ENCODE data around the gene MAGEB17.
"Not testable (repeated sequence)": the region's sequence is repeated elsewhere in the genome, so short reads cannot be mapped to it uniquely, and the experiment has no call there.

The MAGEB17 gene

DNA sequence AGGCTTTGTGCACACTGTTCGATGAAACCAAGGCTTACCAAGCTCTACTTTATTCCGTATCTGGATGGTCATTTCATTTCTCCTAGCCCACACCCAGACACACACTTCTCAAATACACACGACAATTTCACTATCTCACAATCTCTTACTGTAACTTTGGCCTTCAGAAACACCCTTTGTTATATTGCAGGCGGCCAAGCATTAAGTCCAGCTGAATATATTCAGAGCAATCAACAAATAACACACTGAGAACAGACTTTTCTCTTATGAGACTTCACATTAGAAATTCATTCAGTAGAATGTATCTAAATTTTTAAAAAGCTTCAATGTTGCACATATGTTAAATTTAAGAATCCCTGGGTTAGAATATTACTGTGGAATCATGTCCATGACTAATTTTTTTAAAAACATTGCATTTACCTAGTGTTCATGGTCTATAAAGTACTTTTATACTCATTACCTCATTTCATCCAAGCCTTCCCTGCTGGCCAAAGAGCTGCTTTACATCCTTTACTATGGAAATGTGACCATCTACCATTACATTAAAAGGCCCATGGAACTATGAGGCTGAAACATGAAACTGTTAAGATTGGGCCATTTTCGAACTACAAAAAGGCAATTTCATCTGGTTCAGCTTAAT, 10.5 kb upstream of the MAGEB17 start:
- no peak for DNase-seq

DNA sequence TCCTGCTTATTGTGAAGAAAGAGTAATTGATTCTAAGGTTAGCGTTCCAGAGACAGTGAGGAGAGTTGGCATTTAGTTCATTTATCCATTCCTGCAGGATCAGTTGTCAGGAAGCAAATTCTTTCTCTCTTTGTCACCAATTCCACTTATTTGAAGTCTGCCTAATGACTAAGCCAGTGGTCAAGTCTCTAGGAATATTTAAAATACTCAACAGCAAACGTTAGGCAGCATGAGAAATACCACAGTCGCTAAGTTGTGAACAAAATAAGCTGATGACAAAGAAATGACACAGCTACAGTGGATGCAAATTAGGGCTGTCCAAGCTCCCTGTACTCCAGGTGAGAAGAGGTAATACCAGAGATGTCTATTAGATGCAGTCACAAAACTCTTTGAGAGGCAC, 6.6 kb upstream of the MAGEB17 start:
- DNase-seq = no peak

DNA sequence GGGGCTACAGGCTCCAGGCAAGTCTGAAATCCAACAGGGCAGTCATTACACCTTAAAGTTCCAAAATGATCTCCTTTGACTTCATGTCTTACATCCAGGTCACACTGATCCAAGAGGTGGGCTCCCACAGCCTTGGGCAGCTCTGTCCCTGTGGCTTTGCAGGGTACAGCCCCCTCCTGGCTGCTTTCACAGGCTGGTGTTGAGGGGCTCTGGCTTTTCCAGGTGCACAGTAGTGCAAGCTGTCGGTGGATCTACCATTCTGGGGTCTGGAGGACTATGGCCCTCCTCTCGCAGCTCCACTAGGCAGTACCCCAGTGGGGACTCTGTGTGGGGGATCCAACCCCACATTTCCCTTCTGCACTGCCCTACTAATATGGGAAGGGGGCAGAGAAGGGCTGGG, 6.1 kb upstream of the MAGEB17 start:
- not testable (repeated sequence) for DNase-seq

DNA sequence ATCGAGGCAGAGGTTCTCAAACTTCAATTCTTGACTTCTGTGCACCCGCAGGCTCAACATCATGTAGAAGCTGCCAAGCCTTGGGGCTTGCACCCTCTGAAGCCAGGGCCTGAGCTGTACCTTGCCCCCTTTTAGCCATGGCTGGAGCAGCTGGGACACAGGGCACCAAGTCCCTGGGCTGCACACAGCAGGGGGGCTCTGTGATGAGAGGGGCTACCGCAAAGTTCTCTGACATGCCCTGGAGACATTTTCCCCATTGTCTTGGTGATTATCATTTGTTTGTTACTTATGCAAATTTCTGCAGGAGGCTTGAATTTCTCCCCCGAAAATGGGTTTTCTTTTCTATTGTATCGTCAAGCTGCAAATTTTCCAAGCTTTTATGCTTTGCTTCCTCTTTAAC, 4.9 kb upstream of the MAGEB17 start:
- DNase-seq = no peak

DNA sequence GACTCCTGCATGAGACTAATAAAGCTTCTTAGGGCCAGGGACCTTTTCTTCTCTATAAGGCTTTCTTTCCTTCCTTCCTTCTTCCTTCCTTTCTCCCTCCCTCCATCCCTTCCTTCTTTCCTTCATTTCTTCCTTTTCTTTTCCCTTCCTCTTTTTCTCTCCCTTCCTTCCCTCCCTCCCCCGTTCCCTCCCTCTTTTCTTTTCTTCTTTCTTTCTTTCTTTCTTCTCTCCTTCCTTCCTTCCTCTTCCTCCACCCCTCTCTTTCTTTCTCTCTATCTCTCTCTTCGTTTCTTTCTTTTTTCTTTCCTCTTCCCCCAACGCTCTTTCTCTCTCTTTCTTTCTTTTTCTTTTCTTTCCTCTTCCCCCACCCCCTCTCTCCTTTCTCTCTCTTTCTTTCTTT, 2.5 kb upstream of the MAGEB17 start:
- no peak for DNase-seq

DNA sequence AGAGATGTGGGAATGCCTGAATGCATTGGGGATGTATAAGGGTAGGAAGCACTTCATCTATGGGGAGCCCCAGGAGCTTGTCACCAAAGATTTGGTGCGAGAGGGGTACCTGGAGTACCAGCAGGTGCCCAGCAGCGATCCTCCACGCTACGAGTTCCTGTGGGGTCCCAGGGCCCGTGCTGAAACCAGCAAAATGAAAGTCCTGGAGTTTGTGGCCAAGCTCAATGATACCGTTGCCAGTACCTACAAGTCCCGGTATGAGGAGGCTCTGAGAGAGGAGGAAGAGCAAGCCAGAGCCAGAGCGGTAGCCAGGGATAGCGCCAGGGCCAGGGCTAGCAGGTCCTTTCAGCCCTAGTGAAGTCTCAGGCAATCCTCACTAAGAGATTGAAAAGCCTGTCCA, 3.8 kb downstream of the MAGEB17 start:
- DNase-seq = no peak

DNA sequence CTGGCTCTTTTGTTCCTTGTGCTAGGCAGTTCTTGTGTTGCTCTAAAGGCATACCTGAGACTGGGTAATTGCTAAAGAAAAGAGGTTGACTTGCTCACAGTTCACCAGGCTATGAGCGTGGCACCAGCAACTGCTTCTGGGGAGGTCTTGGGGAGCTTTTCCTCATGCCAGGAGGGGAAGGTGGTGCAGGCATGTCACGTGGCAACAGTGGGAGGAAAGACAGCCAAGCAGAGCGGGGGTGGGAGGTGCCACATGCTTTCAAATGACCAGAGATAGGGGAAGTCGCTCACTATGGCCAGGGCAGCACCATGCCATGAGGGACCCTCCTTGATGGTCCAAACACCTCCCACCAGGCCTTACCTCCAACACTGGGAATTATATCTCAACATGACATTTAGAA, 4.7 kb downstream of the MAGEB17 start:
- no peak for DNase-seq

DNA sequence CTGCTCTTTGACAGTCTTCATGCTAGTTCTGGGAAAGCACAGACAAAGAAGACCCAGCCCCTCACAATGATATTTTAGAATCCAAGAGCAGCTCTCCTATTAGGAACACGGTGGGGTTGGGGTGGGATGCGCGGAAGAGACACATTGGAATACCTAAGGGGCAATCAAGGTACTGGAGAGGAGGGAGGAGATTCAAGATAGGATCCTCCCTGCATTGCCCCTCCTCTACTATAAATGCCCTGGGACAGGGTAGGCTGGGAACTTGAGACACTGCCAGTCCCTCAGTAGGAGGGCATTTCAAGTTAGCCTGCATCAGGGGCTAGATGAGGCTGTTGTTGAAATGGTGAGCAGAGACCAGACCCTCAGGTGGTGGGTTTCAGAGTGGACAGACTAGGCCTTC, 5.1 kb downstream of the MAGEB17 start:
- DNase-seq = no peak

DNA sequence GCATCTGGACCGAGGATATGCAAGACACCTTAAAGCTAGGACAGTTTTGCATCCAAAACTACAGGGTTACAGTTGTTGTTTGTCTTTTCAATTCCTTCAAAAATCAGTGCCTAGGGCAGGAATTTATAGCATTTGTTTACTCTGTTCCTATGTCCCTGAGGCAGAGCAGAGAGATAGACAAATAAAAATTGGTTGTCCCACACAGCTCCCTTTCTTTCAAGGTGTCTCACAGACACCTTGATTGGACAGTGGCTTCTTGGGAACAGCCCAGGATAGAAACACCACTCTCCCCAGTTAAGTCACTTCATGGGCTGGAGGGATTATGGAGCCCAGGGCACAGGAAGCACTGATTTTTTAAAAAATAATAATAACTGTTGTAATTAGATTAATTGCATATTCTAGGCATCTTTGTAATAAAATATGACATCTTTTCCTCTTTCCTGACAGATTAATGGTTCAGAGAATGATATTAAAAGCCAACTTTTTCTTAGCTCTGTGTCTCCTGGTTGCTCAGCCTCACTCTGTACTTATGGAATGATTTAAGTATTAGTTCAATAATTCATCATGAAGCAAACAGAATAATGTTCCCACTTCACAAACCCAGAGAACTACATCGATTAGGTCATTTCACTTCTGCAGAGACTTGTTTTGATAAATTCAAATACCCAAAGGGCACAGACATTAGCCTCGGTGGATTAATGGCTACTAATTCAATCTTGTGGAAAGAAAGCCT, 8.2 kb downstream of the MAGEB17 start:
- no peak for DNase-seq

DNA sequence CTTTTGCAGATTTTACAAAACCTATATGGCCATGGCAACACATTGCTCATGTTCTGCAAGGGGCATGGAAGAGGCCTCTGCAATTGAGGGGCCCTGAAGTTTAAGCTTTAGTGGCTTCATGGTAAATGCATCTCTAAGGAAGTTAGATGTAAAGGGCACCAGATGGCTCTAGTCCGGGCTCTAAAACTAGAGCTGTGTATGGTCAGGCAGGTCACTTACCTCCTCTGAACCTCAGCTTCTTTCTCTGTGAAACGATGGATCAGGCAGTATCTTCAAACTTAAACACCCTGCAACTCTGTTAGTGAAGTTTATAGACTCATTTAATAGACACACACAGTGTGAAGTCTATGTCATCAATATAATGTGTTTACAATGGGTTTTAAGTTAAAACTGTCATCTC, 10.0 kb downstream of the MAGEB17 start:
- no peak for DNase-seq

DNA sequence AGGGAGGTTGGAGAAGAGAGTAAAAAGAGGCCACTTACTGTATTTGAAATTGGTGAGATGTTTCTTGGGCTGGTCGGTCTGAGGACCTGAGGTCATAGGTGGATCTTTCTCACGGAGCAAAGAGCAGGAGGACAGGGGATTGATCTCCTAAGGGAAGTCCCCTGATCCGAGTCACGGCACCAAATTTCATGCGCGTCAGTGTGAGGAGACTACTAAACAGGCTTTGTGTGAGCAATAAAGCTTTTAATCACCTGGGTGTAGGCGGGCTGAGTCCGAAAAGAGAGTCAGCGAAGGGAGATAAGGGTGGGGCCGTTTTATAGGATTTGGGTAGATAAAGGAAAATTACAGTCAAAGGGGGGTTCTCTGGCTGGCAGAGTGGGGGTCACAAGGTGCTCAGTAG, 16.6 kb downstream of the MAGEB17 start:
- not testable (repeated sequence) for DNase-seq

DNA sequence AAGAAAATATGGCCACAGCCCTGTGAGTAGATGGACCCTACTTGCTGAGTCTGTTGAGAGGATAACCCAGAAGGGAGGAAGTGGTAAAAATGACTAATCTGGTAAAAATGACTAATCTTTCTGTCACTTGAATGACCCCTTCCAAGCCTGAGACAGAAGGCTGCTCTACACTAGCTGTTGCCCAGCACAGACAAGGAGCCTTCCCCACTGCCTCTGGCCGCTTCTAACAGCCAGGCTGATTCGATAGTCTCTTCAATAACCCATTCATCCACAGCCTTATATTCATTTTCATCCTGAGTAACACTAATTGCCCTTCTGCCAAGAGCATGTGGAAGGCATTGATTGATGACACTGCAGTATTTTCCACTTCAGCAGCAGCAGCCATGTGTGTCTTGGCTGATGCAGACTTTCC, 18.4 kb downstream of the MAGEB17 start:
- DNase-seq = no peak

DNA sequence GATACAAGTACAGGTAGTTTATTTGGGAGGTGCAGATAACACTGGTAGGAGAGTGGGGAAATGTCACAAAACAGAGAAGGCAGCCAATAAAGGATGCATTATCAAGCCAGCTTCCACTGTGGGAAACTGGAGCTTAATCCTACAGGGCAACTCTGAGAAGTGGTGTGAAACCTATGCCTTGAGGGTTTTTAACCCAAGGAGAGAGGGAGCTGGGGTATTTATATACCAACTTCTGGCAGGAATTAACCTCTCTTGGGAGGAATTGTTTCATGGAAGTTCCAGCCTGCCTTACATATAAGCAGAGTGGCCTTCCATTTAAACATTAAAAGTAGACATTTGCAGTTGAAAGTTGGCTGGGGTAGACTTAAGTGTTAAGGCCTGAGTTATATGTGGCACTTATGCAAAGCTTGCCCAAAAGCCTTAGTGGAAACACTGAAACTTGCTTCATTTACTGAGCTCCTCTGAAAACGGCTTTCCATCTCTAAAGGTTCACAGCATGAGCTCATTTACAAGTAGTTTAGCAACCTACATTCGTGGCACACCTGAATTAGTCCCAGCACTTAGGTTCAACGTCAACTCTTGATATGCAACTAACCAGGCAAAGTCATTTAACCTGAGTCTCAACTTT, 19.2 kb downstream of the MAGEB17 start:
- no peak for DNase-seq

DNA sequence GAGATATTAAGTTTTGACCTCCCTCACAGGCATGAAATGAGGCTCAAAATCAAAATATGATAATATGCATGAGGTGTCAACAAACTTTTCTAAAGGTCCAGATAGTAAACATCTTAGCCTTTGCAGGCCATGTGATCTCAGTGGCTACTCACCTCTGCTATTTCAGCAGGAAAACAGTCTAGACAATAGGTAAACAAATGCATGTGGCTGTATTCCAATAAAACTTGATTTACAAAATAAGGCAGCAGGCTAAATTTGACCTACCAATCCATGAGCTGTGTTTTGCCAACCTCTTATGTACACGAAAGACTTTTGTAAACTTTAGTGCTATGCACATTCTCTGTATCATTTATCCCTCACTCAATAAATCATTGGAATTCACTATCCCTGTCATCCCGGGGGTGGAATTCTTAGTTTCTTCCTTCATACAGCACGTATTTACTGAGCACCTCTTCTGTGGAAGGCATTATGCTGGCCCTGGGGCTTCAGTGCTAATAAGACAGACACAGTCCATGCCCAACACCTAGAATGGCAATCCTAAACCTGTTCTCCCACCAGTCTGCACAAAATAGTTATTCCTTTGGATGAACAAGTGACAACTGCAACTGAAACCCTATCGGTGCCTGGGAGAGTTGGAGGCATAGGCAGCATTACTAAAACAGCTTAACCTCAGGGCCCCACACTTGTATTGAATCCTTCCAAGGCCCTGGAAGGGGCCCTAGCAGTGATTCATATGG, 19.9 kb downstream of the MAGEB17 start:
- no peak for DNase-seq

DNA sequence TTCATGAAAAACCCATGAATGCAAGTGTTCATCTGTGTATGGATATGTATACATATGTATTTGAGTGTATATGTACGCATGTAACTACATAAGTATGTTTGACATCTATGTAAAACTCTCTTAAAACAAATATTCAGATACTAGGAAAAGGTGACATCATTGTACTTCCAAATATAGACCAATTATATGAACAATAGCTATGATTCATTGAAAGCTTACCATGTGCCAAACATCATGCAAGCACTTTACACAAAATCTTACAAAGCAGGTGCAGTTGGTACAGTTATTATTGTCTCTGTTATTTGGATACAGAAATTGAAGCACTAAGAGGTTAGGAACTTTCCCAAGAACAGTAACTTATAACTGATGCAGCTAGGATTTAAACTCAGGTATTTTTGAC, 21.4 kb downstream of the MAGEB17 start:
- no peak for DNase-seq

DNA sequence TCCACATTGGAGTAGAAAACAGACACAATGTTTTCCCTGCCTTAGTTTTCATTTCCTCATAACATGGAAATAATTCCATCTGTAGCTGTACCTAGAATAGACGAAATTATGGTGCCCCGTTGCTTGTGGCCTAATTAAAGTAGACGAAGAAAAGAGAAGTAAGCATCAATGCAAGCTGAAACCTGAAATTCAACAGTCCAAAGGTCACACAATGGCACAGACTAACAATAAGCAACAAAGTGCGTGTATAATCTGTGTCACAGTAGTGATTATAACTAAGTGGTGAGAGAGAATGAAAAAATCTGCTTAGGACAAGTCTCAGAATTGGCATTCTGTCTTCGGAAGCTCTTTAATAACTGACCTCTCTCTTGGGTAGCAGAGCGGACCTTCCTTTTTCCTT, 24.3 kb downstream of the MAGEB17 start:
- DNase-seq = no peak

DNA sequence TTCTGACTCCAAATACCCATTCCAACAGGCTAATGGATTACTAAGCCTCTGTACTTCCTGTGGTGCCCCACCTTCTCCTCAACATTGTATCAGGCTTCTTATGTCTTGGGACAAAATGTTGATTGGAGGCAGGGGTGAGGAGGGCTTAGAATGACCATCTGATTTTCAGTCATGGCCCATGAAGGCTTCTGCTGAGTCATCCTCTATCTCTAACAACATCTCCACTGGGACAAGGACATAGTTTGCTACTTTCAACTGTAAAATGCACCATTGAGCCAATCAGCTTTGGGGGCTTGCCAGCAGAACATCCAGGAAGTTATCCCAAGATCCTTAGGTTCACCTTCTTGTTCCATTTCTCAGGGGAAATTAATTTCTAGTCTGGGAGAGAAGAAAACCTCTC, 29.5 kb downstream of the MAGEB17 start:
- DNase-seq = no peak

DNA sequence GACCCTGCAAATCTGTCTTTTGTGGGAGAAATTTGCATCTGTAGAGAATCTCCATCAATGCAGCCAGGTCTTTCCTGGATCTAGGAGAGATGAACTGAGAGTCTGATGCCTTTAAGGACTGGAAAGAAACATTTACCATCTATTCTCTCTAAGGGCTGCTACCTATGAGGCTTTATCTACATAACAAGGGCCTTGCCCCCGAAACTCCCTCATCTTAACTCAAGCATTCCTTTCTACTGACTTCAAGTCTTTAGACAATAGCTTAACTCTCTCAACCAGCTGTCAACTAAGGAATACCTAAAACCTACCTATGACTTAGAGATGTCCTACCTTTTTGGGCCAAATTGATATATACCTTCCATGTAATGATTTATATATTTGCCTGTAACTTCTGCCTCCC, 32.1 kb downstream of the MAGEB17 start:
- no peak for DNase-seq

DNA sequence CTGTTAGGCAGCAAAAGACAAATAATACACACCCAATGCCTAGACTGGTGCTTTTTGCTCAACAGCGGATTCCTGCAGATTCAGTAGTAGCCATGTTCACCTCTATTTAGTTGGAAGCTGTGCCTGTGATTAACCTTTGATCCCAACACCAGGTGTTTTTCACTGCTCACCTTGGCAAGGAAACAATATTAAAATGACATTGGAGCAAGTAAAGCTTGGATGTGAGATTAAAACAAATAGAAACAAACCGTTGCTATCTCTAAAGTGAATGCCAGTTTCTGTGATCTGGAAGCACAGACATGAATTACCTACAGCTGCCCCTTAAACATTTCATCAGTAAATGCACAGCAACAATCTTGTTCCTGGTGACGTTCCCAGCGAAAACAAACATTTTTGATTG, 35.7 kb downstream of the MAGEB17 start:
- no peak for DNase-seq

DNA sequence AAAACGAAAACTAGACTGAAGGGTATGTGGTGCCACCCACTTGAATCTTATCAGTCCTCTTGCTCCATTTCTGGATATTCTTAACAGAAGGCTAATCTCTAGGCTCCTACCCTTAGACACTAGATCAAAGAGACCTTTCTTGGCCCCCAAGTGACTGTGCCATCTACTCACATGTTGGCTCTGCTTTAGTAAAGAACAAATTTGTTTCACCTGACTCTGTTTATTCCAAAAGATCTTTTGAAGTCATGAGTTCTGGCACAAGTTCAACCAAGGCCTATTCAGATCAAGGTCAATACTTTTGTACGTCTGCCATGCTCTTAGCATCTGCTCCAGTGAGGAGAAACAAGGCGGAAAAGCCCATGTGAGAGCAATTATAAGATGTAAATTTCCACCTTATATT, 37.3 kb downstream of the MAGEB17 start:
- no peak for DNase-seq

DNA sequence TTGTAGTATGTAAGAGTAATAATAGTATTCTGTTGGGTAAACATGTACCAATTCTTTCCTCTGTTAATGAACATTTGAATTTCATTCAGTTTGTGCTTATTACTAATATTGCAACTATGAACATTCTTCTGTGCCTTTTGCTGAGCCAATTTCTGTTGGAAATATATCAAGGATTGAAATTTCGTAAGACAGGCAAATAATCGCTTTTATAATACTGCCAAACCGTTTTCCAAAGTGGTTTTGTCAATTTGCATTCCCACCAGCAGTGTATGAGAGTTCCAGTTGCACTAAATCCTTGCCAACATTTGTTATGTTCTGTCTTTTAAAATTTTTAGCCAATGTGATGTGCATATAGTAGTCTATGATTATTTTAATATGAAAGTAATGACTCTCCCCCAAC, 38.6 kb downstream of the MAGEB17 start:
- no peak for DNase-seq

DNA sequence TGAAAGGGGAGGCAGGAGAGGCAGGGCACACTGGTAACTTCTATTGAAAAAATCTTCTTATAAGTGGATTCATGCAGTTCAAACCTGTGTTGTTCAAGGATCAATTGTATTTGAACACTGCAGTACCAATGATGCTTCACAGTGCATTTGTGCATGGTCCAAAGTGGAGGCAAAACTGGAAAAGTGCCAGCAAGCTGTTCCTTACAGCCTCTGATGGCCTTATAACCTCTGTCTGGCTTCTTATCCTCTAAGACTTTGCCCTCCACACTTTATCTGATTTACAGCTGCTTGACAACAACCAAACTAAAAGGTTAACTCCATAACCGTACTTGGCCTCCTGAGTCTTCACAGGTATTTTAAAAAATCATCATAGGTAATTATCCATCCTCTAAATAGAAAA, 40.4 kb downstream of the MAGEB17 start:
- DNase-seq = no peak

DNA sequence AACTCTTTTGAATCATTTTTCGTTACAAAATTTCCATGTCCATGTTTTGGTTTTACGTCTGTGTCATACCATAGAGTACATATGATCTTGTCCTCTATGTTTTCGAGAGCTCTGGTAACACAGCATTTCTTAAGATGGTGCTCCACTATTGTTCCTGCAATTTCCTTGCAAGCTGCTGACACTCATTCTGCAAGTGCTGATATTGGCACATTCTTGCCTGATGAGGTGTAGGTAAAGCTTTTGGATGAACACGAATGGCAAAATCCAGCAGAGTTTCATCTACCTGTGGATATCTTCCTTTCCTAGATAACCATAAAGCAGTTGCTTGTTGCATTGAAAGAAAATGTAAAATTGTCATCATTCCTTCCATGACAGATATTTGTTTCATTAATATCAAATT, 41.3 kb downstream of the MAGEB17 start:
- no peak for DNase-seq

DNA sequence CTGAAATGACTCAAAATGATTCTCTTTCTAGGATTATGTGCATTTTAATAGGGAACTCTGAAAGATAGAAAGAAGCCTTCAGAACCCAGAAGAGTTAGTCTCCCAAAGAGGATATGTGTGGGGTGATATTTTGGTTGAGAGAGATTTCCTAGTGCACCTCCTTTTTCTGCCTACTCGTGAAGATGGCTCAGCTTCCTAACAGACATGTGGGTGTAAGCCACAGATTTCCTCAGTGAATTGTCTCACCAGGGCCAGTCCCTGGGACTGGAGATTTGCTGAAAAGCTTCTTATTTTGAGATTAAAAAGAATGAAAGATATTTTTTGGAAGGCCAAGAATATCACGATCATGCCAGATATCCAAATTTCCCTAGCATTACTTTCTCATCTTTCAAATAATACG, 42.8 kb downstream of the MAGEB17 start:
- no peak for DNase-seq
